Endothelial cell of umbilical vein (primary cell): ENCODE results near the gene PAK5. TPM values are rescaled to one million over a fixed set of nuclear protein-coding genes. Genes with fewer than 3 reads are reported as not detected.

Source experiments
- BruUV-seq: library from RNA; stranded (reverse); fragments of 400-500 nt; replicated peaks from 2 replicates; lab custom pipeline; 2021; lab: Mats Ljungman, UMichigan
- CTCF ChIA-PET: fragments of 300-600, 350-600 bp; sonication (Branson Sonifier 250); formaldehyde crosslinking; loops from one replicate; lab custom pipeline; 2021; ENCODE audit warnings: antibody characterized with exemption, inconsistent platforms; lab: Charles Lee
- POLR2A ChIA-PET: fragments of 300-600, 350-600 bp; sonication (Branson Sonifier 250); formaldehyde crosslinking; loops from one replicate; lab custom pipeline; 2021; ENCODE audit warnings: antibody characterized with exemption, inconsistent platforms; lab: Charles Lee
- DNase-seq: peaks from one replicate; pipeline ENCODE4 v3.0.0-alpha.2; 2011; ENCODE audit warnings: low read depth, low spot score
- FAIRE-seq: peaks from 2 replicates; lab custom pipeline; 2011; peaks lifted over from hg19 to GRCh38; lab: Jason Lieb, UNC
- H2AFZ ChIP-seq: 2 replicates; pipeline ENCODE4 v1.6.0; 2012; ENCODE audit warnings: low read depth, low read length, control low read depth, inconsistent platforms
- H3K27ac ChIP-seq: 2 replicates; pipeline ENCODE4 v1.5.1; 2011; ENCODE audit warnings: low read depth, mild to moderate bottlenecking, control low read depth, low read length, moderate library complexity; ENCODE audit not compliant: insufficient read depth
- H3K27me3 ChIP-seq, 2 experiments: 2 replicates each; pipeline versions ENCODE4 v1.6.0 to v1.6.1; 2011; ENCODE audit warnings: low read length in 2 of 2, mixed read lengths in 1 of 2; ENCODE audit not compliant: control insufficient read depth in 2 of 2, insufficient read depth in 2 of 2
- H3K36me3 ChIP-seq, 2 experiments: 2 replicates in 1 of 2; 3 replicates in 1 of 2; pipeline ENCODE4 v1.5.1; 2011; ENCODE audit warnings: low read length in 2 of 2, mild to moderate bottlenecking in 1 of 2, moderate library complexity in 1 of 2; ENCODE audit not compliant: control insufficient read depth in 2 of 2, insufficient read depth in 2 of 2; ENCODE audit errors: extremely low read depth in 1 of 2
- H3K4me1 ChIP-seq: 3 replicates; pipeline ENCODE4 v1.5.1; 2011; ENCODE audit warnings: mild to moderate bottlenecking, low read length; ENCODE audit not compliant: control insufficient read depth, insufficient read depth; ENCODE audit errors: extremely low read depth
- H3K4me2 ChIP-seq: 2 replicates; pipeline ENCODE4 v1.6.1; 2011; ENCODE audit warnings: low read length, control low read depth, mixed read lengths; ENCODE audit not compliant: insufficient read depth
- H3K4me3 ChIP-seq, 3 experiments: fragments of 200-600 bp in 1 of 3; sonication (generic), shearing (Covaris generic) in 1 of 3; replicated peaks in 1 of 3; 2 replicates each; pipeline ENCODE4 v1.5.1; 2011 to 2016; ENCODE audit warnings: control low read depth in 3 of 3, low read length in 3 of 3, mild to moderate bottlenecking in 2 of 3, inconsistent platforms in 1 of 3, low read depth in 1 of 3, moderate library complexity in 1 of 3; ENCODE audit not compliant: insufficient read depth in 1 of 3
- H3K79me2 ChIP-seq: 2 replicates; pipeline ENCODE4 v1.6.0; 2012; ENCODE audit warnings: low read length, inconsistent platforms; ENCODE audit not compliant: control insufficient read depth, insufficient read depth
- H3K9ac ChIP-seq: replicated peaks from 2 replicates; pipeline ENCODE3; 2011; ENCODE audit warnings: low read length, control low read depth; ENCODE audit not compliant: insufficient read depth; ENCODE audit errors: extremely low read depth
- H3K9me1 ChIP-seq: replicated peaks from 3 replicates; pipeline ENCODE4 v1.6.0; 2011; ENCODE audit warnings: mild to moderate bottlenecking, low read length; ENCODE audit not compliant: control insufficient read depth, insufficient read depth; ENCODE audit errors: extremely low read depth
- H3K9me3 ChIP-seq: replicated peaks from 2 replicates; pipeline ENCODE4 v1.5.1; 2012; ENCODE audit warnings: low read length, inconsistent platforms; ENCODE audit not compliant: control insufficient read depth, insufficient read depth
- H4K20me1 ChIP-seq: replicated peaks from 2 replicates; pipeline ENCODE3; 2011; ENCODE audit warnings: mild to moderate bottlenecking, low read length; ENCODE audit not compliant: control insufficient read depth, insufficient read depth; ENCODE audit errors: extremely low read depth
- EZH2 ChIP-seq: IDR thresholded peaks from 2 replicates; pipeline ENCODE4 v1.6.1; 2012; ENCODE audit warnings: borderline replicate concordance, low read depth, mild to moderate bottlenecking, moderate library complexity, low read length, inconsistent platforms; ENCODE audit not compliant: severe bottlenecking
- FOS ChIP-seq: IDR thresholded peaks from 2 replicates; pipeline ENCODE4 v1.6.1; 2011; ENCODE audit warnings: mild to moderate bottlenecking, low read length, moderate library complexity, borderline replicate concordance; ENCODE audit not compliant: insufficient read depth
- GATA2 ChIP-seq: IDR thresholded peaks from 2 replicates; pipeline ENCODE4 v1.7.0; 2011; ENCODE audit warnings: low read depth, mild to moderate bottlenecking, moderate library complexity, mixed read lengths, low read length; ENCODE audit not compliant: insufficient read length, insufficient read depth
- JUN ChIP-seq: IDR thresholded peaks from 2 replicates; pipeline ENCODE4 v1.6.1; 2011; ENCODE audit warnings: borderline replicate concordance, low read depth; ENCODE audit not compliant: insufficient read length, insufficient read depth
- MAX ChIP-seq: IDR thresholded peaks from 2 replicates; pipeline ENCODE4 v1.6.1; 2011; ENCODE audit not compliant: insufficient read depth, insufficient read length
- MYC ChIP-seq: IDR thresholded peaks from one replicate; pipeline ENCODE4 v1.6.1; 2011; ENCODE audit warnings: mild to moderate bottlenecking, low read depth, low read length
- POLR2A ChIP-seq: IDR thresholded peaks from 2 replicates; pipeline ENCODE4 v1.6.1; 2012; ENCODE audit warnings: low read depth, mild to moderate bottlenecking, control low read depth, low read length
- POLR2AphosphoS5 ChIP-seq: IDR thresholded peaks from 2 replicates; pipeline ENCODE4 v1.6.1; 2012; ENCODE audit warnings: low read depth, mild to moderate bottlenecking, control low read depth, low read length, moderate library complexity; ENCODE audit not compliant: insufficient read depth
- dilution Hi-C: fragments of 300-500 bp; cut with MboI; formaldehyde crosslinking; loops from one replicate; pipeline ENCODE4 v1.15.0; 2019; ENCODE audit warnings: low sequenced_read_pairs; ENCODE audit not compliant: extremely low pct_ligation_motif_present
- intact Hi-C: fragments of 100-400 bp; cut with micrococcal nuclease; formaldehyde crosslinking; loops from one replicate; pipeline ENCODE4 v1.10.0; 2022
- polyA plus RNA-seq, 4 experiments: library from polyadenylated mRNA; depleted of rRNA in 3 of 4; stranded (reverse) in 3 of 4; unstranded in 1 of 4; fragments of >200 nt; gene quantifications; 2 replicates each; pipeline versions ENCODE4 v1.2.1 to v1.2.3, GENCODE V29; 2011 to 2012; ENCODE audit warnings: missing spikeins in 1 of 4
- total RNA-seq: library from RNA; stranded (reverse); gene quantifications from 2 replicates; pipeline ENCODE4 v1.2.3, GENCODE V29; 2021
- TF ChIP-seq, protein P1 (sequence below), 2 donors: IDR thresholded peaks; 1 replicate in 1 of 2; 2 replicates in 1 of 2; pipeline ENCODE4 v1.5.1; 2011; ENCODE audit warnings: low read length in 2 of 2, mild to moderate bottlenecking in 2 of 2, moderate library complexity in 2 of 2, control low read depth in 1 of 2, inconsistent platforms in 1 of 2, low read depth in 1 of 2; ENCODE audit not compliant: insufficient read depth in 1 of 2; ENCODE audit errors: extremely low read depth in 1 of 2

PAK5 gene
- total and polyA plus RNA-seq, 2 donors (not counting 3 experiments of a cell fraction or from before 2014, with no cell fraction given): not detected

- TF ChIP-seq FOS (no peak), MAX (no peak), EZH2 (no peak), JUN (no peak)
- Histone ChIP-seq H3K9me1 (no peaks in the 10 kb centered on the region), H3K9ac (no peak overlapping the region), H3K4me3 (no peak overlapping the region), H3K4me1 (no peaks in the 10 kb centered on the region), H4K20me1 (no peaks in the 10 kb centered on the region), H2AFZ (no peak overlapping the region), H3K36me3 (no peaks in the 10 kb centered on the region), H3K27me3 (peaks cover 1 to 2% of the 10 kb centered on the region in 2 experiments), H3K27ac (no peak overlapping the region), H3K9me3 (no peaks in the 10 kb centered on the region), H3K79me2 (no peaks in the 10 kb centered on the region), H3K4me2 (no peak overlapping the region)
- no peak for FAIRE-seq
- no TSS peak for BruUV-seq
- intact Hi-C loops: no loop called here
- dilution Hi-C loops: no loop called here
- CTCF ChIA-PET: no interaction called here
- DNase-seq: no peak
- POLR2A ChIA-PET: no interaction called here
These were observed 283.1 kb downstream of the PAK5 start for GRCh38 chr20:9555781-9556180.

DNA sequence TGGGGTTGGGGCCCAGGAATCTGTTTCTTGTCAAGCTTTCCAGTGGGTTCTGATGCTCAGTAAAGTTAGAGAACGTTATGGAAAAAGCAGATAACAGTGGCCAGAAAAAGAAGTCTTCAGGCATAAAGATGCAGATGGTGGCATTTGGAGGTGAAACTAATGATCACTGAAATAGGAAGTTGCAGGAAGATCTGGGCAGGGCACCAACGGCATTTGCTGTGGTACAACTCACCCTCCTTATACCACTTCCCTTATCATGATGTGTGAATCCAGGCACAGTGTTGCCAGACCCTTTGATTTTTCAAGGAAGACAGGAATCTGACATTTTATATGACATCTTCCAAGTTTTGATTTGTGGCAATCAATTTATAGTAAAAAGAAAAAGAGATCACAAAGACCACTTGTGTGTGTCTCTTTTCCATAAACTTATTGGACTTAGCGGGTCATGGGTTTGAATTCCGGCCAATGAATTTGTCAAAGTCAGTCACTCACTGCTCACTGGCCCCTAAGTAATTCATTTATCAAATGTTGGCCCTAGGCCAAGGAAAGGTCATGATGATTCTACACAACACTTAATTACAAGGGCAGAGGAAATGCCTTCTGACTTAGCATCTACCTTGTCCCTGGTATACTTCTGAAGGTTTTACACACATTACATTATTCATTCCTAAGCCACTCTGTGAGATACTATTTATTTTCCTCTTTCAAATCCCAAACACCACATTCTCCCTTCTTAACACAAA lies 286.9 kb downstream of the PAK5 start:
- dilution Hi-C loops: no loop called here
- Histone ChIP-seq H3K4me1 (no peaks in the 10 kb centered on the region), H3K4me2 (no peak overlapping the region), H3K27me3 (peaks cover 4% of the 10 kb centered on the region in 2 experiments), H2AFZ (no peak overlapping the region), H4K20me1 (no peaks in the 10 kb centered on the region), H3K9me3 (no peaks in the 10 kb centered on the region), H3K9ac (no peak overlapping the region), H3K9me1 (no peaks in the 10 kb centered on the region), H3K79me2 (no peaks in the 10 kb centered on the region), H3K4me3 (no peak overlapping the region), H3K36me3 (no peaks in the 10 kb centered on the region), H3K27ac (no peak overlapping the region)
- TF ChIP-seq POLR2AphosphoS5 (no peak), MAX (no peak), EZH2 (no peak), POLR2A (no peak), MYC (no peak), JUN (no peak), GATA2 (no peak), FOS (no peak)
- TF ChIP-seq, protein P1, sequence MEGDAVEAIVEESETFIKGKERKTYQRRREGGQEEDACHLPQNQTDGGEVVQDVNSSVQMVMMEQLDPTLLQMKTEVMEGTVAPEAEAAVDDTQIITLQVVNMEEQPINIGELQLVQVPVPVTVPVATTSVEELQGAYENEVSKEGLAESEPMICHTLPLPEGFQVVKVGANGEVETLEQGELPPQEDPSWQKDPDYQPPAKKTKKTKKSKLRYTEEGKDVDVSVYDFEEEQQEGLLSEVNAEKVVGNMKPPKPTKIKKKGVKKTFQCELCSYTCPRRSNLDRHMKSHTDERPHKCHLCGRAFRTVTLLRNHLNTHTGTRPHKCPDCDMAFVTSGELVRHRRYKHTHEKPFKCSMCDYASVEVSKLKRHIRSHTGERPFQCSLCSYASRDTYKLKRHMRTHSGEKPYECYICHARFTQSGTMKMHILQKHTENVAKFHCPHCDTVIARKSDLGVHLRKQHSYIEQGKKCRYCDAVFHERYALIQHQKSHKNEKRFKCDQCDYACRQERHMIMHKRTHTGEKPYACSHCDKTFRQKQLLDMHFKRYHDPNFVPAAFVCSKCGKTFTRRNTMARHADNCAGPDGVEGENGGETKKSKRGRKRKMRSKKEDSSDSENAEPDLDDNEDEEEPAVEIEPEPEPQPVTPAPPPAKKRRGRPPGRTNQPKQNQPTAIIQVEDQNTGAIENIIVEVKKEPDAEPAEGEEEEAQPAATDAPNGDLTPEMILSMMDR (IDR thresholded peaks at IDR 0.05; ENCODE audit: extremely low read depth in 1 of 2, insufficient read depth in 1 of 2, low read depth in 1 of 2, low read length in 2 of 2): no peak
- ChIA-PET CTCF (no interaction called here), POLR2A (no interaction called here)
- no TSS peak for BruUV-seq
- intact Hi-C loops: no loop called here
- FAIRE-seq: no peak
- no peak for DNase-seq
